Duodenal mucosa (tissue), 2 donors: ENCODE results near the gene PTPRN2.
"Not testable (repeated sequence)": the region's sequence is repeated elsewhere in the genome, so short reads cannot be mapped to it uniquely, and the experiment has no call there.

Experiments
- H3K27ac ChIP-seq: one replicate; pipeline ENCODE4 v1.7.0; 2013; ENCODE audit warnings: low read depth, low read length
- H3K27me3 ChIP-seq, 2 donors: one replicate each; pipeline ENCODE4 v1.7.0; 2013; ENCODE audit warnings: low read length in 2 of 2, control low read depth in 1 of 2; ENCODE audit not compliant: insufficient read depth in 2 of 2, control insufficient read depth in 1 of 2
- H3K36me3 ChIP-seq, 2 donors: one replicate each; pipeline ENCODE4 v1.7.0; 2013; ENCODE audit warnings: low read length in 2 of 2, control low read depth in 1 of 2; ENCODE audit not compliant: insufficient read depth in 2 of 2, control insufficient read depth in 1 of 2
- H3K4me1 ChIP-seq, 2 donors: one replicate each; pipeline ENCODE4 v1.7.0; 2013; ENCODE audit warnings: low read length in 2 of 2, control low read depth in 1 of 2; ENCODE audit not compliant: insufficient read depth in 2 of 2, control insufficient read depth in 1 of 2
- H3K4me3 ChIP-seq, 2 donors: one replicate each; pipeline ENCODE4 v1.7.0; 2013; ENCODE audit warnings: low read length in 2 of 2, low read depth in 1 of 2
- H3K9ac ChIP-seq, 2 donors: one replicate each; pipeline ENCODE4 v1.7.0; 2013; ENCODE audit warnings: low read length in 2 of 2, low read depth in 1 of 2
- H3K9me3 ChIP-seq, 2 donors: one replicate each; pipeline ENCODE4 v1.7.0; 2013; ENCODE audit warnings: low read length in 2 of 2, control low read depth in 1 of 2; ENCODE audit not compliant: control insufficient read depth in 1 of 2

Gene PTPRN2

DNA sequence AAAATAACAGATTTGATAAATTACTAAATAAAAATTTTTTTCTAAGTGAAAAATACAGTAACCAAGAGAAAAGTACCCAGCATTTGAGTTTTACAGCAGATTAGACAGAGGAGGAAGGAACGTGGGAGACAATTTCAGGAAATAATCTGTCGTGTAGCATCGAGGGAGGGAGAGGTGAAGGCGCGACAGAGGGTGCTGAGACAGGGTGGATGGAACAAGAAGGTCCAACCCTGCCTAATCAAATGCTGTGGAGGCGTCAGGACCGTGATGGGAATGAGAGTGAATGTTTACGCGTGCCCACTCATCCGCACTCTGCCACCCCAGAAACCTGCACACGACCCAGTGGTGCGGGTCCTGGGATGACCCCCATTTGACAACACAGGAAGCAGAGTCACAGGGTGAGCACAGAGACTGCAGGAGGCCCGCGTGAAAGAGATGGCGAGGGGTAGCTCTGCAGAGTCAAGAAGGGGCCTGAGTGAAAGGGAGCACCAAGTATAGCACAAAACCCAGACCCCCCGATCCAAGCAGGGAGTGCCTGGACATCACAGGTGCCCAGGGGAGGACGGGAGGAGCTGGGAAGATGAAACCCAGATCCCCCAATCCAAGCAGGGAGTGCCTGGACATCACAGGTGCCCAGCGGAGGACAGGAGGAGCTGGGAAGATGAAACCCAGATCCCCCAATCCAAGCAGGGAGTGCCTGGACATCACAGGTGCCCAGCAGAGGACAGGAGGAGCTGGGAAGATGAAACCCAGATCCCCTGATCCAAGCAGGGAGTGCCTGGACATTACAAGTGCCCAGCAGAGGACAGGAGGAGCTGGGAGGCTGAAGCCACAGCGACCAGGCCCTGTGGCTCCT, 691.9 kb downstream of the PTPRN2 start:
- H3K9ac ChIP-seq = no peak overlapping the region
- H3K27me3 ChIP-seq = no peaks in the 10 kb centered on the region
- no peak overlapping the region for H3K27ac ChIP-seq
- H3K9me3 ChIP-seq = no peaks in the 10 kb centered on the region
- no peaks in the 10 kb centered on the region for H3K4me1 ChIP-seq
- no peaks in the 10 kb centered on the region for H3K36me3 ChIP-seq
- H3K4me3 ChIP-seq = no peak overlapping the region

DNA sequence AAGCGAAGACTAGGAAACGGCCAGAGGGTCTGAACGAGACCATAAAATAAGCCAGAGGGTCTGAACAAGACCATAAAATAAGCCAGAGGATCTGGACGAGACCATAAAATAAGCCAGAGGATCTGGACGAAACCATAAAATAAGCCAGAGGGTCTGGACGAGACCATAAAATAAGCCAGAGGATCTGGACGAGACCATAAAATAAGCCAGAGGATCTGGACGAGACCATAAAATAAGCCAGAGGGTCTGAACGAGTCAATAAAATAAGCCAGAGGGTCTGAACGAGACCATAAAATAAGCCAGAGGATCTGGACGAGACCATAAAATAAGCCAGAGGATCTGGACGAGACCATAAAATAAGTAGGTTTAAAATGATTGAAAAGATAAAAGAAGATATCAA, 692.5 kb downstream of the PTPRN2 start:
- H3K36me3 ChIP-seq, H3K27ac ChIP-seq, H3K4me1 ChIP-seq, H3K9ac ChIP-seq, H3K4me3 ChIP-seq, H3K9me3 ChIP-seq, H3K27me3 ChIP-seq: not testable (repeated sequence)

DNA sequence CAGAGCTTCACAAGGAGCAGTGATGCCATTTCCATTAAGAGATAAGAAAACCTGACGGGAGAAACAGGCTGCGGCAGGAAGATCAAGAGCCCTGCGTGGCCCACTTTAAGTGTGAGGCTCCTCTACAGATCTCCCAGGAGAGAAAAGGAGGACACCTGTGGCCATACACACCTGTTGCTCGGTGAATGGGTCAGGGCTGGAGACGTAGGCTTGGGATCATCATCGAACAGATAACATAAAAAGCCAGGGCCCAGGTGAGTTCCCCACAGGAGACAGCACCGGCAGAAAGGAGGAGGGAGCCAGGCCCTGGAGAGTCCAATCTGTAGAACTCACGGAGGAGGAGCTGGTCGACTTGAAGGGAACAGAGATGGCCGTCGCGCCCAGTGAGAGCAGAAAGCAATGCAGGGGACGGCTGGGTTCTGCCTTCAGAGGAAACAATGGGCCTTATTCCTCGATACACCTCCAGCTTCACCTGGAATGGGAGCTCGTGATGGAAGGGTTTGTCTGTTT, 694.0 kb downstream of the PTPRN2 start:
- no peaks in the 10 kb centered on the region for H3K9me3 ChIP-seq
- no peaks in the 10 kb centered on the region for H3K27me3 ChIP-seq
- no peak overlapping the region for H3K4me3 ChIP-seq
- no peak overlapping the region for H3K9ac ChIP-seq
- H3K36me3 ChIP-seq = no peaks in the 10 kb centered on the region
- H3K4me1 ChIP-seq = no peaks in the 10 kb centered on the region
- H3K27ac ChIP-seq = no peak overlapping the region

- no peaks in the 10 kb centered on the region for H3K4me1 ChIP-seq
- H3K4me3 ChIP-seq = no peak overlapping the region
- H3K9me3 ChIP-seq = no peaks in the 10 kb centered on the region
- H3K36me3 ChIP-seq = no peaks in the 10 kb centered on the region
- no peaks in the 10 kb centered on the region for H3K27me3 ChIP-seq
- H3K27ac ChIP-seq = no peak overlapping the region
- H3K9ac ChIP-seq = no peak overlapping the region
These were observed 694.7 kb downstream of the PTPRN2 start for GRCh38 chr7:157892751-157893523.

- Histone ChIP-seq H3K4me1 (no peaks in the 10 kb centered on the region), H3K36me3 (no peaks in the 10 kb centered on the region), H3K9ac (no peak overlapping the region), H3K4me3 (no peak overlapping the region), H3K9me3 (no peaks in the 10 kb centered on the region), H3K27me3 (no peaks in the 10 kb centered on the region), H3K27ac (no peak overlapping the region)
These were observed 696.7 kb downstream of the PTPRN2 start for GRCh38 chr7:157890921-157891401.

GRCh38 chr7:157889480-157889879, 698.1 kb downstream of the PTPRN2 start:
- no peaks in the 10 kb centered on the region for H3K4me1 ChIP-seq
- H3K36me3 ChIP-seq = no peaks in the 10 kb centered on the region
- H3K27ac ChIP-seq = no peak overlapping the region
- no peaks in the 10 kb centered on the region for H3K27me3 ChIP-seq
- H3K9ac ChIP-seq = no peak overlapping the region
- peaks cover 0 to 6% of the 10 kb centered on the region in 2 donors for H3K9me3 ChIP-seq
- no peak overlapping the region for H3K4me3 ChIP-seq

GRCh38 chr7:157888579-157888978, 699.0 kb downstream of the PTPRN2 start:
- no peaks in the 10 kb centered on the region for H3K36me3 ChIP-seq
- no peak overlapping the region for H3K4me3 ChIP-seq
- no peak overlapping the region for H3K9ac ChIP-seq
- no peaks in the 10 kb centered on the region for H3K27me3 ChIP-seq
- H3K9me3 ChIP-seq = peaks cover 7 to 15% of the 10 kb centered on the region in 2 donors
- H3K27ac ChIP-seq = no peak overlapping the region
- H3K4me1 ChIP-seq = no peaks in the 10 kb centered on the region

DNA sequence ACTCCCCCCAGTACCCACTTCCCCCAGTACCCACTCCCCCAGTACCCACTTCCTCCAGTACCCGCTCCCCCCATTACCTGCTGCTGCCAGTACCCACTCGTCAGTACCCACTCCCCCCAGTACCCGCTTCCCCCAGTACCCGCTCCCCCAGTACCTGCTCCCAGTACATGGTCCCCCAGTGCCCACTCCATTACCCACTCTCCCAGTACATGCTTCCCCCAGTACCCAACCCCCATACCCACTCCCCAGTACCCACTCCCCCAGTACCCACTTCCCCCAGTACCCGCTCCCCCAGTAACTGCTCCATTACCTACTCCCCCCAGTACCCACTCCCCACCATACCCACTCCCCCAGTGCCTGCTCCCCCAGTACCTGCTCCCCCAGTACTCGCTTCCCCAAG, 700.2 kb downstream of the PTPRN2 start:
- Histone ChIP-seq H3K4me1 (no peaks in the 10 kb centered on the region), H3K9ac (no peak overlapping the region), H3K9me3 (peaks cover 7 to 21% of the 10 kb centered on the region in 2 donors), H3K27me3 (no peaks in the 10 kb centered on the region), H3K36me3 (no peaks in the 10 kb centered on the region), H3K27ac (no peak overlapping the region), H3K4me3 (no peak overlapping the region)

DNA sequence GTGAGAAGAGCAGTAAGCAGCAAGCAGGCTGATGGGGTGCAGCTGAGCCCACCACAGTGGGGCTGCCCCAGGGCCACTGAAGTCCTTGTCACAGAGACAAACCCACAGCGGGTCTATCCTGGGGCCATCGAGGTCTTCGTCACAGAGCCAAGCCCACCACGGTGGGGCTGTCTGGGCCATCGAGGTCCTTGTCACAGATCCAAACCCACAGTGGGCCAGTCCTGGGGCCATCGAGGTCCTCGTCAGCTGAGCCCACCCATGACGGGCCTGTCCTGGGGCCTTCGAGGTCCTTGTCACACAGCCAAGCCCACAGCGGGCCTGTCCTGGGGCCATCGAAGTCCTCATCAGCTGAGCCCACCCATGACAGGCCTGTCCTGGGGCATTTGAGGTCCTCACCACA, 700.9 kb downstream of the PTPRN2 start:
- Histone ChIP-seq H3K36me3 (no peaks in the 10 kb centered on the region), H3K27me3 (no peaks in the 10 kb centered on the region), H3K4me3 (no peak overlapping the region), H3K27ac (no peak overlapping the region), H3K4me1 (no peaks in the 10 kb centered on the region), H3K9me3 (peaks cover 7 to 21% of the 10 kb centered on the region in 2 donors), H3K9ac (no peak overlapping the region)

GRCh38 chr7:157886266-157886665, 701.4 kb downstream of the PTPRN2 start:
- no peaks in the 10 kb centered on the region for H3K27me3 ChIP-seq
- H3K4me3 ChIP-seq = no peak overlapping the region
- H3K9me3 ChIP-seq = peaks cover 7 to 21% of the 10 kb centered on the region in 2 donors
- no peaks in the 10 kb centered on the region for H3K4me1 ChIP-seq
- no peak overlapping the region for H3K27ac ChIP-seq
- no peak overlapping the region for H3K9ac ChIP-seq
- H3K36me3 ChIP-seq = no peaks in the 10 kb centered on the region
